Liver (tissue), 9 donors: Measurements from ENCODE around the gene COL15A1. TPM values are rescaled to one million over a fixed set of nuclear protein-coding genes. Genes with fewer than 3 reads are reported as not detected.

Experiments used
- DNase-seq: peaks from one replicate; pipeline ENCODE4 v3.0.0-alpha.2; 2017; ENCODE audit warnings: low spot score
- H3K27ac ChIP-seq, 2 donors: one replicate each; pipeline ENCODE4 v1.7.0; 2013; ENCODE audit warnings: inconsistent platforms in 2 of 2, low read length in 2 of 2, control low read depth in 1 of 2, low read depth in 1 of 2, mild to moderate bottlenecking in 1 of 2
- H3K27me3 ChIP-seq, 4 donors: one replicate each; pipeline versions ENCODE4 v1.6.1 to v1.7.0; 2013; ENCODE audit warnings: low read length in 3 of 4, inconsistent platforms in 1 of 4, mild to moderate bottlenecking in 1 of 4, moderate library complexity in 1 of 4; ENCODE audit not compliant: control insufficient read depth in 4 of 4, insufficient read depth in 4 of 4
- H3K36me3 ChIP-seq, 4 donors: one replicate each; pipeline versions ENCODE4 v1.6.1 to v1.7.0; 2013; ENCODE audit warnings: low read length in 3 of 4, mild to moderate bottlenecking in 3 of 4, low read depth in 1 of 4, moderate library complexity in 1 of 4; ENCODE audit not compliant: control insufficient read depth in 4 of 4, insufficient read depth in 3 of 4
- H3K4me1 ChIP-seq, 4 donors: one replicate each; pipeline versions ENCODE4 v1.6.1 to v1.7.0; 2013; ENCODE audit warnings: low read length in 3 of 4, mild to moderate bottlenecking in 3 of 4, moderate library complexity in 1 of 4; ENCODE audit not compliant: control insufficient read depth in 4 of 4, insufficient read depth in 4 of 4
- H3K4me3 ChIP-seq, 3 donors: one replicate each; pipeline versions ENCODE4 v1.6.1 to v1.7.0; 2013; ENCODE audit warnings: low read length in 3 of 3, control low read depth in 1 of 3, low read depth in 1 of 3, mild to moderate bottlenecking in 1 of 3
- H3K9ac ChIP-seq, 2 donors: one replicate each; pipeline ENCODE4 v1.7.0; 2013; ENCODE audit warnings: low read length in 2 of 2, mild to moderate bottlenecking in 2 of 2, moderate library complexity in 2 of 2, control low read depth in 1 of 2, low read depth in 1 of 2
- H3K9me3 ChIP-seq, 4 donors: one replicate each; pipeline versions ENCODE4 v1.6.1 to v1.7.0; 2013; ENCODE audit warnings: low read length in 3 of 4; ENCODE audit not compliant: control insufficient read depth in 4 of 4
- ATF3 ChIP-seq: IDR thresholded peaks from 2 replicates; pipeline ENCODE4 v1.6.1; 2016; ENCODE audit warnings: antibody characterized with exemption
- EGR1 ChIP-seq, 2 donors: IDR thresholded peaks; 2 replicates each; pipeline ENCODE4 v1.6.1; 2016 to 2018; ENCODE audit warnings: antibody characterized with exemption in 2 of 2, low read depth in 2 of 2
- FOXA1 ChIP-seq: IDR thresholded peaks from 2 replicates; pipeline ENCODE4 v1.6.1; 2016; ENCODE audit warnings: antibody characterized with exemption
- FOXA2 ChIP-seq: IDR thresholded peaks from 2 replicates; pipeline ENCODE4 v1.6.1; 2016; ENCODE audit warnings: antibody characterized with exemption
- GABPA ChIP-seq, 2 donors: IDR thresholded peaks in 1 of 2; conservative IDR thresholded peaks in 1 of 2; 2 replicates each; pipeline ENCODE4 v1.6.1; 2016; ENCODE audit warnings: antibody characterized with exemption in 2 of 2, mild to moderate bottlenecking in 1 of 2, moderate library complexity in 1 of 2
- HNF4A ChIP-seq, 2 donors: conservative IDR thresholded peaks; 2 replicates each; pipeline ENCODE4 v1.6.1; 2016; ENCODE audit warnings: antibody characterized with exemption in 2 of 2, mild to moderate bottlenecking in 2 of 2
- HNF4G ChIP-seq: IDR thresholded peaks from 2 replicates; pipeline ENCODE4 v1.6.1; 2016; ENCODE audit warnings: antibody characterized with exemption
- JUND ChIP-seq, 2 donors: IDR thresholded peaks; 2 replicates each; pipeline ENCODE4 v1.6.1; 2016; ENCODE audit warnings: antibody characterized with exemption in 2 of 2
- MAX ChIP-seq: IDR thresholded peaks from 2 replicates; pipeline ENCODE4 v1.6.1; 2016; ENCODE audit warnings: antibody characterized with exemption
- NR2F2 ChIP-seq: IDR thresholded peaks from 2 replicates; pipeline ENCODE4 v1.6.1; 2016; ENCODE audit warnings: antibody characterized with exemption
- REST ChIP-seq: IDR thresholded peaks from 2 replicates; pipeline ENCODE4 v1.6.1; 2016; ENCODE audit warnings: antibody characterized with exemption, mild to moderate bottlenecking
- RXRA ChIP-seq, 2 donors: IDR thresholded peaks; 2 replicates each; pipeline ENCODE4 v1.6.1; 2017 to 2018; ENCODE audit warnings: antibody characterized with exemption in 2 of 2, mild to moderate bottlenecking in 1 of 2
- SP1 ChIP-seq: IDR thresholded peaks from 2 replicates; pipeline ENCODE4 v1.6.1; 2018; ENCODE audit warnings: antibody characterized with exemption, mild to moderate bottlenecking
- TAF1 ChIP-seq: conservative IDR thresholded peaks from 2 replicates; pipeline ENCODE4 v1.6.1; 2016; ENCODE audit warnings: antibody characterized with exemption, mild to moderate bottlenecking
- YY1 ChIP-seq: IDR thresholded peaks from 2 replicates; pipeline ENCODE4 v1.6.1; 2016; ENCODE audit warnings: antibody characterized with exemption, mild to moderate bottlenecking
- WGBS: extraction: QIAGEN DNeasy Blood & Tissue Kit; methylation state at CpG from one replicate; pipeline ENCODE4 v1.1.7; 2013; 5-methylcytosine and 5-hydroxymethylcytosine counted together
- polyA plus RNA-seq, 2 donors: library from polyadenylated mRNA; stranded (reverse) in 1 of 2; unstranded in 1 of 2; fragments of 200-250 nt in 1 of 2; fragments of >200 nt in 1 of 2; fragmentation: Nextera tagmentation in 1 of 2; extraction: Ambion mirVana in 1 of 2; gene quantifications; one replicate each; pipeline versions ENCODE4 v1.2.1 to v1.2.3, GENCODE V29; 2013 to 2015
- total RNA-seq, 2 donors: library from RNA; depleted of rRNA; stranded (reverse); fragments of >200 nt; gene quantifications; one replicate each; pipeline ENCODE4 v1.2.3, GENCODE V29; 2014
- TF ChIP-seq, protein P1 (sequence below): fragments of 150-350 bp; IDR thresholded peaks from 2 replicates; pipeline ENCODE4 v1.5.1; 2017; ENCODE audit warnings: improper control_type of control experiment, low read depth, low read length; ENCODE audit not compliant: missing input control
- TF ChIP-seq, protein P2 (sequence below): IDR thresholded peaks from 2 replicates; pipeline ENCODE4 v1.6.1; 2016; ENCODE audit warnings: antibody characterized with exemption
- donor health status: healthy.
- donor health status: healthy.
- donor health status: healthy.
- donor health status: healthy.
- donor health status: healthy.

Gene COL15A1
- total and polyA plus RNA-seq, 4 donors: 0.10 to 0.42 (median 0.24) TPM

- Histone ChIP-seq H3K27me3 (no peaks in the 10 kb centered on the region), H3K4me1 (no peaks in the 10 kb centered on the region), H3K27ac (no peak overlapping the region), H3K9ac (no peak overlapping the region), H3K4me3 (no peak overlapping the region), H3K9me3 (peaks cover 0 to 2% (median 0%) of the 10 kb centered on the region in 4 donors), H3K36me3 (no peaks in the 10 kb centered on the region)
- WGBS: 91% methylated on average over 5 of the region's 5 CpGs
- TF ChIP-seq YY1 (no peak), EGR1 (IDR thresholded peaks at IDR 0.05; ENCODE audit: low read depth in 2 of 2) (no peak), TAF1 (no peak), REST (no peak), NR2F2 (no peak), FOXA1 (no peak), HNF4A (conservative IDR thresholded peaks at IDR 0.05) (no peak), GABPA (IDR thresholded peaks at IDR 0.05 in 1 of 2, conservative IDR thresholded peaks at IDR 0.05 in 1 of 2) (no peak), JUND (IDR thresholded peaks at IDR 0.05) (no peak), RXRA (IDR thresholded peaks at IDR 0.05) (no peak)
- TF ChIP-seq, protein P1, sequence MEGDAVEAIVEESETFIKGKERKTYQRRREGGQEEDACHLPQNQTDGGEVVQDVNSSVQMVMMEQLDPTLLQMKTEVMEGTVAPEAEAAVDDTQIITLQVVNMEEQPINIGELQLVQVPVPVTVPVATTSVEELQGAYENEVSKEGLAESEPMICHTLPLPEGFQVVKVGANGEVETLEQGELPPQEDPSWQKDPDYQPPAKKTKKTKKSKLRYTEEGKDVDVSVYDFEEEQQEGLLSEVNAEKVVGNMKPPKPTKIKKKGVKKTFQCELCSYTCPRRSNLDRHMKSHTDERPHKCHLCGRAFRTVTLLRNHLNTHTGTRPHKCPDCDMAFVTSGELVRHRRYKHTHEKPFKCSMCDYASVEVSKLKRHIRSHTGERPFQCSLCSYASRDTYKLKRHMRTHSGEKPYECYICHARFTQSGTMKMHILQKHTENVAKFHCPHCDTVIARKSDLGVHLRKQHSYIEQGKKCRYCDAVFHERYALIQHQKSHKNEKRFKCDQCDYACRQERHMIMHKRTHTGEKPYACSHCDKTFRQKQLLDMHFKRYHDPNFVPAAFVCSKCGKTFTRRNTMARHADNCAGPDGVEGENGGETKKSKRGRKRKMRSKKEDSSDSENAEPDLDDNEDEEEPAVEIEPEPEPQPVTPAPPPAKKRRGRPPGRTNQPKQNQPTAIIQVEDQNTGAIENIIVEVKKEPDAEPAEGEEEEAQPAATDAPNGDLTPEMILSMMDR: no peak
- TF ChIP-seq, protein P2, sequence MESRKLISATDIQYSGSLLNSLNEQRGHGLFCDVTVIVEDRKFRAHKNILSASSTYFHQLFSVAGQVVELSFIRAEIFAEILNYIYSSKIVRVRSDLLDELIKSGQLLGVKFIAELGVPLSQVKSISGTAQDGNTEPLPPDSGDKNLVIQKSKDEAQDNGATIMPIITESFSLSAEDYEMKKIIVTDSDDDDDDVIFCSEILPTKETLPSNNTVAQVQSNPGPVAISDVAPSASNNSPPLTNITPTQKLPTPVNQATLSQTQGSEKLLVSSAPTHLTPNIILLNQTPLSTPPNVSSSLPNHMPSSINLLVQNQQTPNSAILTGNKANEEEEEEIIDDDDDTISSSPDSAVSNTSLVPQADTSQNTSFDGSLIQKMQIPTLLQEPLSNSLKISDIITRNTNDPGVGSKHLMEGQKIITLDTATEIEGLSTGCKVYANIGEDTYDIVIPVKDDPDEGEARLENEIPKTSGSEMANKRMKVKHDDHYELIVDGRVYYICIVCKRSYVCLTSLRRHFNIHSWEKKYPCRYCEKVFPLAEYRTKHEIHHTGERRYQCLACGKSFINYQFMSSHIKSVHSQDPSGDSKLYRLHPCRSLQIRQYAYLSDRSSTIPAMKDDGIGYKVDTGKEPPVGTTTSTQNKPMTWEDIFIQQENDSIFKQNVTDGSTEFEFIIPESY: no peak
- DNase-seq: no peak
Observed at GRCh38 chr9:99046542-99047071, 102.9 kb downstream of the COL15A1 start.

DNA sequence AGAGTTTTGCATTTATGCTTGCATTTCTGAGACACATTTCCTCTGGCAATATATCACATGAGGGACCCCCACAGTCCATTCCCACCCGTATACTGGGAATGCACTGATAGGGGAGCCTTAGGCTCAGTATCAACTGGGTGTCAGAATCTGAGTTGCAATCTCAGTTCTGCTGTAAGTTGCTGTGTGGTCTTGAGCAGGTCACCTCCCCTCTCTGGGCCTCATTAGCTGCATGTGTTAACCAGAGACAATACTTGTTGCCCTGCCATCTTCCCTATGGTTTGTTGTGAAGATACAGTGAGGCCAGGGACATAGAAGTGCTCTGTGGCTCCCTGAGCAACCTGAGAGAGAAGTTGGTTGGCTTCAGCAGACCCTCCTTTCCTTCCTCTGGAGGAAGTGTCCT is 105.5 kb downstream of the COL15A1 start:
- no peaks in the 10 kb centered on the region for H3K4me1 ChIP-seq
- no peak for DNase-seq
- no peak overlapping the region for H3K9ac ChIP-seq
- H3K9me3 ChIP-seq: no peaks in the 10 kb centered on the region
- no peaks in the 10 kb centered on the region for H3K27me3 ChIP-seq
- H3K4me3 ChIP-seq: no peak overlapping the region
- H3K27ac ChIP-seq: no peak overlapping the region
- no peaks in the 10 kb centered on the region for H3K36me3 ChIP-seq
- TF ChIP-seq GABPA (IDR thresholded peaks at IDR 0.05 in 1 of 2, conservative IDR thresholded peaks at IDR 0.05 in 1 of 2): no peak
- TF ChIP-seq FOXA2: no peak
- no peak for TF ChIP-seq FOXA1
- TF ChIP-seq REST: no peak
- TF ChIP-seq TAF1: no peak
- TF ChIP-seq EGR1 (IDR thresholded peaks at IDR 0.05; ENCODE audit: low read depth in 2 of 2): no peak
- TF ChIP-seq SP1: no peak
- no peak for TF ChIP-seq MAX
- no peak for TF ChIP-seq HNF4A (conservative IDR thresholded peaks at IDR 0.05)
- no peak for TF ChIP-seq ATF3
- no peak for TF ChIP-seq YY1
- TF ChIP-seq RXRA (IDR thresholded peaks at IDR 0.05): no peak
- TF ChIP-seq JUND (IDR thresholded peaks at IDR 0.05): no peak
- no peak for TF ChIP-seq HNF4G
- TF ChIP-seq, protein P1: no peak
- 89% methylated on average over 1 of the region's 1 CpG for WGBS
